Thyroid gland (tissue), 4 donors: Measurements from ENCODE around the gene USP34.

Experiments used
- CTCF ChIP-seq, 6 experiments: fragments of 200-600 bp in 3 of 6; fragments of 450-650 bp in 3 of 6; sonication (generic) in 3 of 6; IDR thresholded peaks; one replicate each; pipeline ENCODE4 v1.5.1; 2016 to 2019; ENCODE audit warnings: antibody characterized with exemption in 6 of 6, mild to moderate bottlenecking in 2 of 6, inconsistent platforms in 1 of 6, moderate library complexity in 1 of 6
- POLR2A ChIP-seq, 2 donors: fragments of 450-650 bp; IDR thresholded peaks; one replicate each; pipeline ENCODE4 v1.6.1; 2017; ENCODE audit warnings: antibody characterized with exemption in 2 of 2, mild to moderate bottlenecking in 2 of 2, moderate library complexity in 1 of 2

DNA sequence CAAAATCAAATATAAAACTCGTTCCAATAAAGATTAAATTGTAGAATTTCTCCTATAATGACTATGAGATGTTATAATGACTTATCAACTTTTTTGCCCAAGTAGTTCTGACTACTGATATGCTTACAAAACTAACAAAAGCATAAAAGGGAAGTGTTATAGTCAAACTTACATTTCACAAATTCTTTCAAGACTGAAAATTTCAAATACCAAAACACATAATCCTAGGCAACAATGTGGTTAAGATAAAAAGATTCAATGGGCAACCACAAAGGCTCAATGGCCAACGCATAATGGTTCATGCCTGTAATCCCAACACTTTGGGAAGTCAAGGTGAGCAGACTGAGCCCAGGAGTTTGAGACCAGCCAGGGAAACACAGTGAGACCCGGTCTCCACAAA, 135.7 kb downstream of the USP34 start:
- no peak for TF ChIP-seq POLR2A (IDR thresholded peaks at IDR 0.05)
- no peak for TF ChIP-seq CTCF (IDR thresholded peaks at IDR 0.05)
